Measurements from ENCODE around the gene FAM120B.

Gene FAM120B

DNA sequence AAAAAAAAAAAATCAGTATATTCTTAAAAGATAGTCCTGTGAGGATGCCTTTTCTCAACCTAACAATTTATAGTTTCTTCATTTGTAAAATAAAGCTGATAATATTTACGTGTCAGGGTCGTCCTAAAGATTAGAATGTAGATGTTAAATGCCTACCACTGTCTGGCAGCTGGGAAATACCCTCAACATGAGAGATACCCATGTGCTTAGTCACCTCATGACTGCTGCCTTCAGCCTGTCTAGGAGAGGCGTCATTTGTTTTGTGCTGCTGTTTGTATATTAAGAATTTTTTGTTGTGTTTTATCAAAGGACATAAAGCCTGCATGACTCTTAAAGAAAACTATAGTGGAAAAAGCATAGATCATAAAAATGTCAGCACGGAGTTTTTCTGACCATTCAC is 9.5 kb downstream of the FAM120B start:
- TF ChIP-seq POLR2AphosphoS5 (IDR thresholded peaks at IDR 0.05; ENCODE audit: low read depth), result no peak
- TF ChIP-seq SPI1 (IDR thresholded peaks at IDR 0.05; ENCODE audit: borderline replicate concordance, low read depth), result no peak
- no peak for TF ChIP-seq GABPA (IDR thresholded peaks at IDR 0.05; ENCODE audit: low read depth)
- TF ChIP-seq REST (IDR thresholded peaks at IDR 0.05; ENCODE audit: insufficient replicate concordance, low read depth), result no peak
- TF ChIP-seq, protein P1, sequence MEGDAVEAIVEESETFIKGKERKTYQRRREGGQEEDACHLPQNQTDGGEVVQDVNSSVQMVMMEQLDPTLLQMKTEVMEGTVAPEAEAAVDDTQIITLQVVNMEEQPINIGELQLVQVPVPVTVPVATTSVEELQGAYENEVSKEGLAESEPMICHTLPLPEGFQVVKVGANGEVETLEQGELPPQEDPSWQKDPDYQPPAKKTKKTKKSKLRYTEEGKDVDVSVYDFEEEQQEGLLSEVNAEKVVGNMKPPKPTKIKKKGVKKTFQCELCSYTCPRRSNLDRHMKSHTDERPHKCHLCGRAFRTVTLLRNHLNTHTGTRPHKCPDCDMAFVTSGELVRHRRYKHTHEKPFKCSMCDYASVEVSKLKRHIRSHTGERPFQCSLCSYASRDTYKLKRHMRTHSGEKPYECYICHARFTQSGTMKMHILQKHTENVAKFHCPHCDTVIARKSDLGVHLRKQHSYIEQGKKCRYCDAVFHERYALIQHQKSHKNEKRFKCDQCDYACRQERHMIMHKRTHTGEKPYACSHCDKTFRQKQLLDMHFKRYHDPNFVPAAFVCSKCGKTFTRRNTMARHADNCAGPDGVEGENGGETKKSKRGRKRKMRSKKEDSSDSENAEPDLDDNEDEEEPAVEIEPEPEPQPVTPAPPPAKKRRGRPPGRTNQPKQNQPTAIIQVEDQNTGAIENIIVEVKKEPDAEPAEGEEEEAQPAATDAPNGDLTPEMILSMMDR (IDR thresholded peaks at IDR 0.05; ENCODE audit: insufficient read depth, low read length), result no peak
- H3K27me3 ChIP-seq (ENCODE audit: insufficient read depth, poor library complexity, severe bottlenecking), result no peaks in the 10 kb centered on the region
- H3K27ac ChIP-seq (replicated peaks), result no peak overlapping the region
- DNase-seq (ENCODE audit: low read depth in 1 of 2, low spot score in 1 of 2), result no peak
- no peak overlapping the region for H3K4me3 ChIP-seq (replicated peaks; ENCODE audit: insufficient read depth, low read length)

DNA sequence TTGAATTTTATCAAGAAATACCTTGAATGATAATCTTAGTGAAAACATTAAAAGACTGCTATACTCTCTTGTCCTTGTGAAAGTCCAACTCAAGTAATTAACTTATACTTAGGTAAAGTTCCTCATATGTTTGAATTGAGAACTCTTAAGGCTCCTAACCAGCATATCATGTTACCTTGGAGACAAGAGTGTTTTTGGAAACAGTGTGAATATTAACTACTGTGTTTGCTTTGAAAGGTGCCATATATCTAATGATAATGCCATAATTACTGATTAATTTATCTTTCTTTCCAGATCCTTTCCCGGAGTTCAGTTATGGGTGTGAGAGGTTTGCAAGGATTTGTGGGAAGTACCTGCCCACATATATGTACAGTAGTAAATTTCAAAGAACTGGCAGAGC is 10.5 kb downstream of the FAM120B start:
- TF ChIP-seq, protein P1 (IDR thresholded peaks at IDR 0.05; ENCODE audit: insufficient read depth, low read length), result no peak
- TF ChIP-seq SPI1 (IDR thresholded peaks at IDR 0.05; ENCODE audit: borderline replicate concordance, low read depth) (no peak), POLR2AphosphoS5 (IDR thresholded peaks at IDR 0.05; ENCODE audit: low read depth) (no peak), GABPA (IDR thresholded peaks at IDR 0.05; ENCODE audit: low read depth) (no peak), REST (IDR thresholded peaks at IDR 0.05; ENCODE audit: insufficient replicate concordance, low read depth) (no peak)
- no peak overlapping the region for H3K4me3 ChIP-seq (replicated peaks; ENCODE audit: insufficient read depth, low read length)
- DNase-seq (ENCODE audit: low read depth in 1 of 2, low spot score in 1 of 2), result no peak
- H3K27me3 ChIP-seq (ENCODE audit: insufficient read depth, poor library complexity, severe bottlenecking), result no peaks in the 10 kb centered on the region
- no peak overlapping the region for H3K27ac ChIP-seq (replicated peaks)

DNA sequence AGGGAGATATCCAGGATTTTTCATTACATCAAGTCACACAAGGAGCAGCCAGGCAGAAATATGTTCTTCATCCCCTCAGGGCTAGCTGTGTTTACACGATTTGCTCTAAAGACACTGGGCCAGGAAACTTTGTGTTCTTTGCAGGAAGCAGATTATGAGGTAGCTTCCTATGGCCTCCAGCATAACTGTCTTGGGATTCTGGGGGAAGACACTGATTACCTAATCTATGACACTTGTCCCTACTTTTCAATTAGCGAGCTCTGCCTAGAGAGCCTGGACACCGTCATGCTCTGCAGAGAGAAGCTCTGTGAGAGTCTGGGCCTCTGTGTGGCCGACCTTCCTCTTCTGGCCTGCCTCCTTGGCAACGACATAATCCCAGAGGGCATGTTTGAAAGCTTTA is 11.2 kb downstream of the FAM120B start:
- no peak for TF ChIP-seq SPI1 (IDR thresholded peaks at IDR 0.05; ENCODE audit: borderline replicate concordance, low read depth)
- TF ChIP-seq, protein P1 (IDR thresholded peaks at IDR 0.05; ENCODE audit: insufficient read depth, low read length), result no peak
- no peak for TF ChIP-seq POLR2AphosphoS5 (IDR thresholded peaks at IDR 0.05; ENCODE audit: low read depth)
- no peak for TF ChIP-seq REST (IDR thresholded peaks at IDR 0.05; ENCODE audit: insufficient replicate concordance, low read depth)
- TF ChIP-seq GABPA (IDR thresholded peaks at IDR 0.05; ENCODE audit: low read depth), result no peak
- Histone ChIP-seq H3K27ac (replicated peaks) (no peak overlapping the region), H3K27me3 (ENCODE audit: insufficient read depth, poor library complexity, severe bottlenecking) (no peaks in the 10 kb centered on the region), H3K4me3 (replicated peaks; ENCODE audit: insufficient read depth, low read length) (no peak overlapping the region)
- no peak for DNase-seq (ENCODE audit: low read depth in 1 of 2, low spot score in 1 of 2)

Measured in HL-60 (cell line).